WTC11 (cell line): Measurements from ENCODE around the gene SLC2A4RG. TPM values are rescaled to one million over a fixed set of nuclear protein-coding genes. Genes with fewer than 3 reads are reported as not detected.

Experiments used
- ATAC-seq: fragments of 200-7000 bp; cut with Tn5 transposase; 2 replicates; pipeline ENCODE4 v1.10.0; 2021; ENCODE audit warnings: mild to moderate bottlenecking, moderate library complexity
- CTCF ChIA-PET: fragments of 300-600 bp; sonication (Branson Sonifier 250); formaldehyde crosslinking; loops from one replicate; lab custom pipeline; 2021; ENCODE audit warnings: antibody characterized with exemption; lab: Charles Lee
- POLR2A ChIA-PET: fragments of 350-600 bp; sonication (Branson Sonifier 250); formaldehyde crosslinking; loops from one replicate; lab custom pipeline; 2021; ENCODE audit warnings: antibody characterized with exemption; lab: Charles Lee
- DNase-seq: peaks from one replicate; pipeline ENCODE4 v3.0.0; 2021; ENCODE audit warnings: low spot score
- H3K27ac Mint-ChIP-seq: 2 replicates; pipeline ENCODE4 v1.8.0; 2021; ENCODE audit warnings: mixed read lengths
- H3K27me3 Mint-ChIP-seq: 2 replicates; pipeline ENCODE4 v1.8.0; 2021; ENCODE audit warnings: low read depth, mild to moderate bottlenecking, moderate library complexity, mixed read lengths
- H3K36me3 Mint-ChIP-seq: 2 replicates; pipeline ENCODE4 v1.8.0; 2021; ENCODE audit warnings: mixed read lengths
- H3K4me1 Mint-ChIP-seq: 2 replicates; pipeline ENCODE4 v1.8.0; 2022; ENCODE audit warnings: mixed read lengths
- H3K4me3 Mint-ChIP-seq: 2 replicates; pipeline ENCODE4 v1.8.0; 2021; ENCODE audit warnings: mild to moderate bottlenecking, moderate library complexity, mixed read lengths
- H3K9me3 Mint-ChIP-seq: 2 replicates; pipeline ENCODE4 v1.8.0; 2021; ENCODE audit warnings: mixed read lengths
- ARID4B ChIP-seq: sonication (generic); formaldehyde crosslinking; IDR thresholded peaks from 2 replicates; pipeline ENCODE4 v1.8.0; 2023; ENCODE audit warnings: missing genetic modification reagents, mild to moderate bottlenecking, borderline replicate concordance
- ATF2 ChIP-seq: sonication (generic); formaldehyde crosslinking; IDR thresholded peaks from 2 replicates; pipeline ENCODE4 v1.8.1; 2022; ENCODE audit warnings: low read depth, missing genetic modification reagents, borderline replicate concordance
- ATF6 ChIP-seq: sonication (generic); formaldehyde crosslinking; IDR thresholded peaks from 2 replicates; pipeline ENCODE4 v1.8.1; 2023; ENCODE audit warnings: mild to moderate bottlenecking, missing genetic modification reagents
- FOXJ3 ChIP-seq: sonication (generic); formaldehyde crosslinking; IDR thresholded peaks from 2 replicates; pipeline ENCODE4 v1.9.0; 2021; ENCODE audit warnings: missing genetic modification reagents, mild to moderate bottlenecking, borderline replicate concordance
- FOXK1 ChIP-seq: sonication (generic); formaldehyde crosslinking; IDR thresholded peaks from 2 replicates; pipeline ENCODE4 v1.8.0; 2022; ENCODE audit warnings: mild to moderate bottlenecking, moderate library complexity, missing genetic modification reagents
- MXD4 ChIP-seq: fragments of 250-450 bp; sonication (Bioruptor Pico); IDR thresholded peaks from 2 replicates; pipeline ENCODE4 v1.8.0; 2021; ENCODE audit warnings: mild to moderate bottlenecking, moderate library complexity, borderline replicate concordance
- PRDM15 ChIP-seq: sonication (generic); formaldehyde crosslinking; IDR thresholded peaks from 2 replicates; pipeline ENCODE4 v1.8.0; 2022; ENCODE audit warnings: missing genetic modification reagents
- RELA ChIP-seq: sonication (generic); formaldehyde crosslinking; IDR thresholded peaks from 2 replicates; pipeline ENCODE4 v1.8.1; 2022; ENCODE audit warnings: missing genetic modification reagents, mild to moderate bottlenecking, borderline replicate concordance
- TEAD4 ChIP-seq: sonication (generic); formaldehyde crosslinking; IDR thresholded peaks from 2 replicates; pipeline ENCODE4 v1.8.0; 2022; ENCODE audit warnings: mild to moderate bottlenecking, missing genetic modification reagents
- USF2 ChIP-seq: sonication (generic); formaldehyde crosslinking; IDR thresholded peaks from 2 replicates; pipeline ENCODE4 v1.8.1; 2023; ENCODE audit warnings: mild to moderate bottlenecking, missing genetic modification reagents, moderate library complexity
- ZNF121 ChIP-seq: sonication (generic); formaldehyde crosslinking; IDR thresholded peaks from 2 replicates; pipeline ENCODE4 v1.8.0; 2023; ENCODE audit warnings: missing genetic modification reagents
- total RNA-seq: library from RNA; stranded (reverse); gene quantifications from 3 replicates; pipeline ENCODE4 v1.2.3, GENCODE V29; 2021

Gene SLC2A4RG
- total RNA-seq, 1 experiment from 2014 or later: 43.3 TPM

- TF ChIP-seq PRDM15 (CRISPR knock-in tag): no peak
- TF ChIP-seq MXD4 (CRISPR knock-in tag): no peak
- no peak for TF ChIP-seq RELA (CRISPR knock-in tag)
- TF ChIP-seq FOXJ3 (CRISPR knock-in tag): no peak
Measured at GRCh38 chr20:63701329-63702035, 38.1 kb upstream of the SLC2A4RG start (continued).

- no peaks in the 10 kb centered on the region for H3K27me3 Mint-ChIP-seq
- no peak overlapping the region for H3K27ac Mint-ChIP-seq
- POLR2A ChIA-PET: no interaction called here
- H3K36me3 Mint-ChIP-seq: peaks cover 15% of the 10 kb centered on the region
- H3K4me3 Mint-ChIP-seq: no peak overlapping the region
- H3K4me1 Mint-ChIP-seq: peaks cover 9% of the 10 kb centered on the region
- TF ChIP-seq ATF2 (CRISPR knock-in tag): no peak
- peak; percentile 21; the same call in 1 of the 2 replicates for TF ChIP-seq ZNF121
- TF ChIP-seq, all 79 proteins: peak for 1
- ATAC-seq (no peak), DNase-seq (no peak)
- CTCF ChIA-PET: interaction anchor here (1.4 kb wide), 1 partner anchor 36 kb away, joined by 3 read pairs; no protein-coding TSS in a partner anchor
- H3K9me3 Mint-ChIP-seq: no peaks in the 10 kb centered on the region
Measured at GRCh38 chr20:63702036-63702665, 37.4 kb upstream of the SLC2A4RG start.

GRCh38 chr20:63702751-63703470 is 36.7 kb upstream of the SLC2A4RG start:
- CTCF ChIA-PET: interaction anchor here (1.4 to 2.0 kb wide), 2 partner anchors 36 to 73 kb away, joined by 3 to 5 read pairs; no protein-coding TSS in a partner anchor
- H3K9me3 Mint-ChIP-seq: no peaks in the 10 kb centered on the region
- peaks cover 5% of the 10 kb centered on the region for H3K4me1 Mint-ChIP-seq
- H3K36me3 Mint-ChIP-seq: peaks cover 15% of the 10 kb centered on the region
- H3K4me3 Mint-ChIP-seq: no peak overlapping the region
- H3K27ac Mint-ChIP-seq: no peak overlapping the region; the same call in 1 of the 2 replicates
- POLR2A ChIA-PET: no interaction called here
- ATAC-seq (no peak), DNase-seq (no peak)
- no peaks in the 10 kb centered on the region for H3K27me3 Mint-ChIP-seq
- TF ChIP-seq USF2 (CRISPR knock-in tag) (no peak), ARID4B (CRISPR knock-in tag) (no peak), ATF6 (CRISPR knock-in tag) (no peak), FOXK1 (no peak), TEAD4 (no peak), PRDM15 (CRISPR knock-in tag) (no peak)
